HUDEP-2 (cell line): Measurements from ENCODE around the gene TRIM2.
A peak's percentile ranks its signal among the peaks of the same experiment; 100 is the strongest.

Experiments
- DNase-seq, 76 experiments: peaks; one replicate each; lab custom pipeline; 2025; ENCODE audit not compliant: unreplicated experiment in 76 of 76; lab: John Stamatoyannopoulos, UW

Gene TRIM2

GRCh38 chr4:153246446-153247115 lies 42.3 kb downstream of the TRIM2 start:
- no peak for DNase-seq

GRCh38 chr4:153247116-153247490 lies 42.9 kb downstream of the TRIM2 start:
- no peak for DNase-seq

- DNase-seq: no peak
Observed at GRCh38 chr4:153248641-153249198, 44.5 kb downstream of the TRIM2 start.

GRCh38 chr4:153249199-153250041 lies 45.2 kb downstream of the TRIM2 start:
- peak in 40 of 76 experiments; percentile 1 to 60 (median 18) for DNase-seq

- no peak for DNase-seq
Observed at GRCh38 chr4:153252122-153252521, 47.9 kb downstream of the TRIM2 start.

GRCh38 chr4:153255233-153255632 lies 51.0 kb downstream of the TRIM2 start:
- no peak for DNase-seq

- DNase-seq: no peak
Observed at GRCh38 chr4:153257151-153257620, 52.9 kb downstream of the TRIM2 start.

- no peak for DNase-seq
Observed at GRCh38 chr4:153257991-153258390, 53.7 kb downstream of the TRIM2 start.

GRCh38 chr4:153258750-153259149 lies 54.5 kb downstream of the TRIM2 start:
- no peak for DNase-seq

- DNase-seq: no peak
Observed at GRCh38 chr4:153259661-153260060, 55.4 kb downstream of the TRIM2 start.

GRCh38 chr4:153260132-153260531 lies 55.9 kb downstream of the TRIM2 start:
- no peak for DNase-seq

GRCh38 chr4:153260553-153261300 lies 56.5 kb downstream of the TRIM2 start:
- no peak for DNase-seq

GRCh38 chr4:153261461-153261860 lies 57.2 kb downstream of the TRIM2 start:
- no peak for DNase-seq

GRCh38 chr4:153261914-153262313 lies 57.7 kb downstream of the TRIM2 start:
- DNase-seq: no peak

GRCh38 chr4:153265306-153266047 lies 61.2 kb downstream of the TRIM2 start:
- DNase-seq: no peak

- DNase-seq: peak in 1 of 76 experiments; percentile 2
Observed at GRCh38 chr4:153266988-153267387, 62.7 kb downstream of the TRIM2 start.

- DNase-seq: no peak
Observed at GRCh38 chr4:153267890-153268289, 63.6 kb downstream of the TRIM2 start.

GRCh38 chr4:153268295-153268694 lies 64.1 kb downstream of the TRIM2 start:
- no peak for DNase-seq

- DNase-seq: no peak
Observed at GRCh38 chr4:153269218-153269990, 65.2 kb downstream of the TRIM2 start.
